ENCODE measurements around the gene TRAPPC8.

- TF ChIP-seq, protein P1, sequence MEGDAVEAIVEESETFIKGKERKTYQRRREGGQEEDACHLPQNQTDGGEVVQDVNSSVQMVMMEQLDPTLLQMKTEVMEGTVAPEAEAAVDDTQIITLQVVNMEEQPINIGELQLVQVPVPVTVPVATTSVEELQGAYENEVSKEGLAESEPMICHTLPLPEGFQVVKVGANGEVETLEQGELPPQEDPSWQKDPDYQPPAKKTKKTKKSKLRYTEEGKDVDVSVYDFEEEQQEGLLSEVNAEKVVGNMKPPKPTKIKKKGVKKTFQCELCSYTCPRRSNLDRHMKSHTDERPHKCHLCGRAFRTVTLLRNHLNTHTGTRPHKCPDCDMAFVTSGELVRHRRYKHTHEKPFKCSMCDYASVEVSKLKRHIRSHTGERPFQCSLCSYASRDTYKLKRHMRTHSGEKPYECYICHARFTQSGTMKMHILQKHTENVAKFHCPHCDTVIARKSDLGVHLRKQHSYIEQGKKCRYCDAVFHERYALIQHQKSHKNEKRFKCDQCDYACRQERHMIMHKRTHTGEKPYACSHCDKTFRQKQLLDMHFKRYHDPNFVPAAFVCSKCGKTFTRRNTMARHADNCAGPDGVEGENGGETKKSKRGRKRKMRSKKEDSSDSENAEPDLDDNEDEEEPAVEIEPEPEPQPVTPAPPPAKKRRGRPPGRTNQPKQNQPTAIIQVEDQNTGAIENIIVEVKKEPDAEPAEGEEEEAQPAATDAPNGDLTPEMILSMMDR (conservative IDR thresholded peaks at IDR 0.05; ENCODE audit: low read length) = no peak
- TF ChIP-seq EZH2phosphoT487 (IDR thresholded peaks at IDR 0.05; ENCODE audit: borderline replicate concordance, low read depth, low read length) = no peak
Measured at GRCh38 chr18:31884020-31884419, 58.9 kb downstream of the TRAPPC8 start.
